HEK293 (cell line): ENCODE data around the gene CTCFL.

ENCODE experiments used
- CTCF ChIA-PET: fragments of 350-600 bp; formaldehyde crosslinking; extraction: SDS; loops from one replicate; lab custom pipeline; 2021; ENCODE audit warnings: antibody characterized with exemption; lab: Yijun Ruan, JAX
- POLR2A ChIA-PET: fragments of 300-600 bp; formaldehyde crosslinking; extraction: SDS; loops from one replicate; lab custom pipeline; 2020; ENCODE audit warnings: antibody characterized with exemption, inconsistent platforms; lab: Yijun Ruan, JAX
- H3K27ac ChIP-seq: fragments of 200-500 bp; sonication (Bioruptor generic); 2 replicates; pipeline ENCODE4 v1.5.1; 2014; ENCODE audit warnings: low read depth, low read length, control low read depth, inconsistent platforms; ENCODE audit errors: extremely low read depth
- H3K36me3 ChIP-seq, 2 experiments: fragments of 200-500 bp in 1 of 2; sonication (Bioruptor generic) in 1 of 2; 1 replicate in 1 of 2; 2 replicates in 1 of 2; pipeline ENCODE4 v1.5.1; 2014 to 2017; ENCODE audit warnings: inconsistent platforms in 2 of 2, low read length in 2 of 2; ENCODE audit not compliant: control insufficient read depth in 2 of 2, insufficient read depth in 1 of 2
- H3K4me1 ChIP-seq: fragments of 200-500 bp; sonication (Bioruptor generic); 2 replicates; pipeline ENCODE4 v1.5.1; 2014; ENCODE audit warnings: mild to moderate bottlenecking, low read length, inconsistent platforms; ENCODE audit not compliant: control insufficient read depth, insufficient read depth
- H3K4me3 ChIP-seq: 2 replicates; pipeline ENCODE4 v1.5.1; 2011; ENCODE audit warnings: low read depth, mild to moderate bottlenecking, control low read depth, low read length, moderate library complexity
- H3K9me3 ChIP-seq: fragments of 200-500 bp; sonication (Bioruptor generic); 2 replicates; pipeline ENCODE4 v1.5.1; 2014; ENCODE audit warnings: low read depth, low read length, inconsistent platforms; ENCODE audit not compliant: control insufficient read depth, insufficient read depth
- EGR2 ChIP-seq: fragments of 450-650 bp; formaldehyde crosslinking; IDR thresholded peaks from 2 replicates; pipeline ENCODE4 v1.5.1; 2016; ENCODE audit warnings: low read depth, missing biosample characterization, missing genetic modification characterization
- GLI4 ChIP-seq: fragments of 450-650 bp; formaldehyde crosslinking; IDR thresholded peaks from 2 replicates; pipeline ENCODE4 v1.5.1; 2016; ENCODE audit warnings: missing biosample characterization, missing genetic modification characterization
- KLF16 ChIP-seq: fragments of 450-650 bp; formaldehyde crosslinking; IDR thresholded peaks from 2 replicates; pipeline ENCODE4 v1.5.1; 2017; ENCODE audit warnings: missing biosample characterization, missing genetic modification characterization
- PRDM1 ChIP-seq: fragments of 450-650 bp; formaldehyde crosslinking; IDR thresholded peaks from 2 replicates; pipeline ENCODE4; 2016; ENCODE audit warnings: missing biosample characterization, missing genetic modification characterization
- ZBTB21 ChIP-seq: fragments of 450-650 bp; formaldehyde crosslinking; IDR thresholded peaks from 2 replicates; pipeline ENCODE4 v1.5.1; 2017; ENCODE audit warnings: missing biosample characterization, missing genetic modification characterization
- ZNF10 ChIP-seq: fragments of 450-650 bp; formaldehyde crosslinking; IDR thresholded peaks from 2 replicates; pipeline ENCODE4 v1.5.1; 2017; ENCODE audit warnings: missing biosample characterization, missing genetic modification characterization
- ZNF140 ChIP-seq: fragments of 450-650 bp; formaldehyde crosslinking; IDR thresholded peaks from 2 replicates; pipeline ENCODE4 v1.5.1; 2016; ENCODE audit warnings: missing biosample characterization, missing genetic modification characterization
- ZNF146 ChIP-seq: fragments of 450-650 bp; formaldehyde crosslinking; IDR thresholded peaks from 2 replicates; pipeline ENCODE4 v1.5.1; 2016; ENCODE audit warnings: missing biosample characterization, missing genetic modification characterization
- ZNF169 ChIP-seq: fragments of 450-650 bp; formaldehyde crosslinking; IDR thresholded peaks from 2 replicates; pipeline ENCODE4 v1.5.1; 2016; ENCODE audit warnings: missing biosample characterization, missing genetic modification characterization
- ZNF175 ChIP-seq: fragments of 450-650 bp; formaldehyde crosslinking; IDR thresholded peaks from 2 replicates; pipeline ENCODE4 v1.5.1; 2016; ENCODE audit warnings: missing biosample characterization, missing genetic modification characterization
- ZNF223 ChIP-seq: fragments of 450-650 bp; formaldehyde crosslinking; IDR thresholded peaks from 2 replicates; pipeline ENCODE4 v1.5.1; 2016; ENCODE audit warnings: missing biosample characterization, missing genetic modification characterization
- ZNF549 ChIP-seq: fragments of 450-650 bp; IDR thresholded peaks from 2 replicates; pipeline ENCODE4 v1.5.1; 2018; ENCODE audit warnings: missing biosample characterization, missing genetic modification characterization, mild to moderate bottlenecking, inconsistent platforms, moderate library complexity
- ZNF843 ChIP-seq: fragments of 450-650 bp; formaldehyde crosslinking; IDR thresholded peaks from 2 replicates; pipeline ENCODE4 v1.5.1; 2016; ENCODE audit warnings: missing biosample characterization, missing genetic modification characterization
- TF ChIP-seq, protein P1 (sequence below): fragments of 450-650 bp; formaldehyde crosslinking; IDR thresholded peaks from 2 replicates; pipeline ENCODE4 v1.5.1; 2016; ENCODE audit warnings: missing biosample characterization, missing genetic modification characterization, borderline replicate concordance
- TF ChIP-seq, protein P2 (sequence below): fragments of 450-650 bp; formaldehyde crosslinking; IDR thresholded peaks from 2 replicates; pipeline ENCODE4; 2016; ENCODE audit warnings: missing biosample characterization, missing genetic modification characterization
- TF ChIP-seq, protein P3 (sequence below): fragments of 450-650 bp; IDR thresholded peaks from 2 replicates; pipeline ENCODE4 v1.5.1; 2018; ENCODE audit warnings: missing biosample characterization, missing genetic modification characterization
- TF ChIP-seq, protein P4 (sequence below): fragments of 450-650 bp; formaldehyde crosslinking; conservative IDR thresholded peaks from 2 replicates; pipeline ENCODE4 v1.5.1; 2016; ENCODE audit warnings: low read depth, missing biosample characterization, missing genetic modification characterization
- TF ChIP-seq, protein P5 (sequence below): fragments of 450-650 bp; formaldehyde crosslinking; IDR thresholded peaks from 2 replicates; pipeline ENCODE4 v1.5.1; 2017; ENCODE audit warnings: missing biosample characterization, missing genetic modification characterization

CTCFL gene

DNA sequence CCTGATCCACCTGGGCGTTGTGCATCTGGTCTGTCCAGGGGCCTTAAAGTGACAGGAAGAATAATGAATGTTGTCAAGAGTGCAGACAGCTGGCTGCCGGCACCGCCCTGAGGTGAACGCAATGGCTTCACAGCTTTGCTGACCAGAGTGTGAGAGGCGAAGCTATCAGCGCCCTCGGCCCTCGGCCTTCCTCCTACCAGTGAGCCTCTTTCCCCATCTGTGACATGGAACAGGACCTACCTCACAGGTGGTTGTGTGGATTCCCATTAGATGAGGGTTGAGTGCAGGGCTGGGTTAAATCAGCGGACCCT is 54.8 kb downstream of the CTCFL start:
- H3K4me1 ChIP-seq, result no peaks in the 10 kb centered on the region
- ChIA-PET CTCF (interaction anchor here (0.6 kb wide), 2 partner anchors 10 to 88 kb away, joined by 3 read pairs; no protein-coding TSS in a partner anchor), POLR2A (interaction anchor here (1.1 kb wide), 1 partner anchor 34 kb away, joined by 3 read pairs; no protein-coding TSS in a partner anchor)
- no peaks in the 10 kb centered on the region for H3K9me3 ChIP-seq
- H3K36me3 ChIP-seq, result no peaks in the 10 kb centered on the region
- no peak overlapping the region for H3K27ac ChIP-seq
- TF ChIP-seq, protein P1, sequence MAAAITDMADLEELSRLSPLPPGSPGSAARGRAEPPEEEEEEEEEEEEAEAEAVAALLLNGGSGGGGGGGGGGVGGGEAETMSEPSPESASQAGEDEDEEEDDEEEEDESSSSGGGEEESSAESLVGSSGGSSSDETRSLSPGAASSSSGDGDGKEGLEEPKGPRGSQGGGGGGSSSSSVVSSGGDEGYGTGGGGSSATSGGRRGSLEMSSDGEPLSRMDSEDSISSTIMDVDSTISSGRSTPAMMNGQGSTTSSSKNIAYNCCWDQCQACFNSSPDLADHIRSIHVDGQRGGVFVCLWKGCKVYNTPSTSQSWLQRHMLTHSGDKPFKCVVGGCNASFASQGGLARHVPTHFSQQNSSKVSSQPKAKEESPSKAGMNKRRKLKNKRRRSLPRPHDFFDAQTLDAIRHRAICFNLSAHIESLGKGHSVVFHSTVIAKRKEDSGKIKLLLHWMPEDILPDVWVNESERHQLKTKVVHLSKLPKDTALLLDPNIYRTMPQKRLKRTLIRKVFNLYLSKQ, result no peak
- TF ChIP-seq ZNF146 (tag by site-specific recombination) (no peak), EGR2 (no peak), PRDM1 (no peak), ZNF140 (tag by site-specific recombination) (no peak), KLF16 (no peak), ZNF169 (tag by site-specific recombination) (no peak), ZNF843 (tag by site-specific recombination) (no peak), ZNF223 (tag by site-specific recombination) (no peak), ZBTB21 (no peak), GLI4 (no peak), ZNF10 (tag by site-specific recombination) (no peak), ZNF175 (tag by site-specific recombination) (no peak), ZNF549 (tag by site-specific recombination) (no peak)
- TF ChIP-seq, protein P2, sequence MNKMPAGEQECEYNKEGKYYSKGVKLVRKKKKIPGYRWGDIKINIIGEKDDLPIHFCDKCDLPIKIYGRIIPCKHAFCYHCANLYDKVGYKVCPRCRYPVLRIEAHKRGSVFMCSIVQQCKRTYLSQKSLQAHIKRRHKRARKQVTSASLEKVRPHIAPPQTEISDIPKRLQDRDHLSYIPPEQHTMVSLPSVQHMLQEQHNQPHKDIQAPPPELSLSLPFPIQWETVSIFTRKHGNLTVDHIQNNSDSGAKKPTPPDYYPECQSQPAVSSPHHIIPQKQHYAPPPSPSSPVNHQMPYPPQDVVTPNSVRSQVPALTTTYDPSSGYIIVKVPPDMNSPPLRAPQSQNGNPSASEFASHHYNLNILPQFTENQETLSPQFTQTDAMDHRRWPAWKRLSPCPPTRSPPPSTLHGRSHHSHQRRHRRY, result no peak
- TF ChIP-seq, protein P3, sequence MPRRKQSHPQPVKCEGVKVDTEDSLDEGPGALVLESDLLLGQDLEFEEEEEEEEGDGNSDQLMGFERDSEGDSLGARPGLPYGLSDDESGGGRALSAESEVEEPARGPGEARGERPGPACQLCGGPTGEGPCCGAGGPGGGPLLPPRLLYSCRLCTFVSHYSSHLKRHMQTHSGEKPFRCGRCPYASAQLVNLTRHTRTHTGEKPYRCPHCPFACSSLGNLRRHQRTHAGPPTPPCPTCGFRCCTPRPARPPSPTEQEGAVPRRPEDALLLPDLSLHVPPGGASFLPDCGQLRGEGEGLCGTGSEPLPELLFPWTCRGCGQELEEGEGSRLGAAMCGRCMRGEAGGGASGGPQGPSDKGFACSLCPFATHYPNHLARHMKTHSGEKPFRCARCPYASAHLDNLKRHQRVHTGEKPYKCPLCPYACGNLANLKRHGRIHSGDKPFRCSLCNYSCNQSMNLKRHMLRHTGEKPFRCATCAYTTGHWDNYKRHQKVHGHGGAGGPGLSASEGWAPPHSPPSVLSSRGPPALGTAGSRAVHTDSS (tag by site-specific recombination), result no peak
- TF ChIP-seq, protein P4, sequence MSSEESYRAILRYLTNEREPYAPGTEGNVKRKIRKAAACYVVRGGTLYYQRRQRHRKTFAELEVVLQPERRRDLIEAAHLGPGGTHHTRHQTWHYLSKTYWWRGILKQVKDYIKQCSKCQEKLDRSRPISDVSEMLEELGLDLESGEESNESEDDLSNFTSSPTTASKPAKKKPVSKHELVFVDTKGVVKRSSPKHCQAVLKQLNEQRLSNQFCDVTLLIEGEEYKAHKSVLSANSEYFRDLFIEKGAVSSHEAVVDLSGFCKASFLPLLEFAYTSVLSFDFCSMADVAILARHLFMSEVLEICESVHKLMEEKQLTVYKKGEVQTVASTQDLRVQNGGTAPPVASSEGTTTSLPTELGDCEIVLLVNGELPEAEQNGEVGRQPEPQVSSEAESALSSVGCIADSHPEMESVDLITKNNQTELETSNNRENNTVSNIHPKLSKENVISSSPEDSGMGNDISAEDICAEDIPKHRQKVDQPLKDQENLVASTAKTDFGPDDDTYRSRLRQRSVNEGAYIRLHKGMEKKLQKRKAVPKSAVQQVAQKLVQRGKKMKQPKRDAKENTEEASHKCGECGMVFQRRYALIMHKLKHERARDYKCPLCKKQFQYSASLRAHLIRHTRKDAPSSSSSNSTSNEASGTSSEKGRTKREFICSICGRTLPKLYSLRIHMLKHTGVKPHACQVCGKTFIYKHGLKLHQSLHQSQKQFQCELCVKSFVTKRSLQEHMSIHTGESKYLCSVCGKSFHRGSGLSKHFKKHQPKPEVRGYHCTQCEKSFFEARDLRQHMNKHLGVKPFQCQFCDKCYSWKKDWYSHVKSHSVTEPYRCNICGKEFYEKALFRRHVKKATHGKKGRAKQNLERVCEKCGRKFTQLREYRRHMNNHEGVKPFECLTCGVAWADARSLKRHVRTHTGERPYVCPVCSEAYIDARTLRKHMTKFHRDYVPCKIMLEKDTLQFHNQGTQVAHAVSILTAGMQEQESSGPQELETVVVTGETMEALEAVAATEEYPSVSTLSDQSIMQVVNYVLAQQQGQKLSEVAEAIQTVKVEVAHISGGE (tag by site-specific recombination), result no peak
- TF ChIP-seq, protein P5, sequence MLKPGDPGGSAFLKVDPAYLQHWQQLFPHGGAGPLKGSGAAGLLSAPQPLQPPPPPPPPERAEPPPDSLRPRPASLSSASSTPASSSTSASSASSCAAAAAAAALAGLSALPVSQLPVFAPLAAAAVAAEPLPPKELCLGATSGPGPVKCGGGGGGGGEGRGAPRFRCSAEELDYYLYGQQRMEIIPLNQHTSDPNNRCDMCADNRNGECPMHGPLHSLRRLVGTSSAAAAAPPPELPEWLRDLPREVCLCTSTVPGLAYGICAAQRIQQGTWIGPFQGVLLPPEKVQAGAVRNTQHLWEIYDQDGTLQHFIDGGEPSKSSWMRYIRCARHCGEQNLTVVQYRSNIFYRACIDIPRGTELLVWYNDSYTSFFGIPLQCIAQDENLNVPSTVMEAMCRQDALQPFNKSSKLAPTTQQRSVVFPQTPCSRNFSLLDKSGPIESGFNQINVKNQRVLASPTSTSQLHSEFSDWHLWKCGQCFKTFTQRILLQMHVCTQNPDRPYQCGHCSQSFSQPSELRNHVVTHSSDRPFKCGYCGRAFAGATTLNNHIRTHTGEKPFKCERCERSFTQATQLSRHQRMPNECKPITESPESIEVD (tag by site-specific recombination), result no peak
- TF ChIP-seq, all 188 proteins: peak for 0
- H3K4me3 ChIP-seq, result no peak overlapping the region
